Neural progenitor cell (in vitro differentiated cells): ENCODE data around the gene MYH7.

Experiments used
- CTCF ChIP-seq: fragments of 200-600 bp; sonication (generic); IDR thresholded peaks from 2 replicates; pipeline ENCODE4 v1.5.1; 2017; ENCODE audit warnings: antibody characterized with exemption, mild to moderate bottlenecking
- EZH2 ChIP-seq: fragments of 200-600 bp; sonication (generic); IDR thresholded peaks from 2 replicates; pipeline ENCODE4 v1.6.1; 2017; ENCODE audit warnings: antibody characterized with exemption, mild to moderate bottlenecking, moderate library complexity

DNA sequence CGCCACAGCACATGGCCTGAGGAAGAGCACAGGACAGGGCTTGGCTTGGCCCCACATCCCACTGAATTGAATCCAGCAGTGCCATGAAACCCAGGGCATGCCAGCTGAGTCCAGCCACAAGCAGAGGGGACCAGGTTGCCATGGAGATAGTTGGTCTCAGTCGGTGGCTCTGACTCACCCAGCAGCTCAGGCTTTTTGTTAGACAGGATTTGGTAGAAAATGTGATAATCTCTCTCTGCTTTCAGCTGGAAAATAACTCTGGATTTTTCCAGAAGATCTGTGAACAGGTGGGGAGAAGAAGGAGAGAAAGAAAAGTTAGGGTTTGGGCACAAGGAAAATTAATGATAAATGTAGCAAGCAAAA is 4.8 kb downstream of the MYH7 start:
- TF ChIP-seq CTCF (no peak), EZH2 (no peak)
